DOHH2 (cell line): Measurements from ENCODE around the gene POU4F3.

Experiments used
- CTCF ChIP-seq: fragments of 200-600 bp; sonication (generic); IDR thresholded peaks from one replicate; pipeline ENCODE4 v1.5.1; 2014; ENCODE audit warnings: antibody characterized with exemption, mild to moderate bottlenecking, low read depth, low read length; ENCODE audit not compliant: poor library complexity, severe bottlenecking
- EZH2phosphoT487 ChIP-seq: fragments of 200-600 bp; sonication (generic); IDR thresholded peaks from 2 replicates; pipeline ENCODE4 v1.6.1; 2017; ENCODE audit warnings: borderline replicate concordance, mild to moderate bottlenecking, antibody characterized with exemption, low read length, moderate library complexity, mixed read lengths

- TF ChIP-seq CTCF (no peak), EZH2phosphoT487 (no peak)
Observed at GRCh38 chr5:146321571-146321970, 17.1 kb upstream of the POU4F3 start.
